NT2/D1 (cell line): Measurements from ENCODE around the gene PKP2.

Experiments used
- SUZ12 ChIP-seq: IDR thresholded peaks from 2 replicates; pipeline ENCODE4 v1.6.1; 2011; ENCODE audit not compliant: insufficient read length, insufficient read depth; ENCODE audit errors: extremely low read depth
- YY1 ChIP-seq: IDR thresholded peaks from 2 replicates; pipeline ENCODE4 v1.6.1; 2011; ENCODE audit not compliant: insufficient read length, insufficient read depth
- ZNF274 ChIP-seq: IDR thresholded peaks from 2 replicates; pipeline ENCODE4 v1.6.1; 2011; ENCODE audit warnings: mild to moderate bottlenecking, low read depth, low read length

DNA sequence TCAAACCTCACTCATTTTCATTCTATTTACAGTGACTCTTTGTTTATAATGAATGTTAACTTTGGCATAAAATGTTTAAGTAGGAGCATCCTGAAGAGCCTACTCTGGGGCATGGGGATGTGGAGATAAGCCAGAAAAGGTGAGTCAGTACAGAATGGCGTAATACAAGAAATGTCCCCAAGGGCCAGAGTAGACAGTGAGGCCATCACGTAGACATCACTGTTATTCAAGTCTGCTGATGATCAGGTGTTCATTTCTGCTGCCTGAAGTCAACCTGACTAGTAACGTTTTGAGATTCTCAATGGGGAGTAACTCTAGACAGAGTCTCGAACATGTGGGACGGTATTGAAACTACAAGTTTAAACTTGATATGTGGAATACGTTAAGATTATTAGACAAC is 47.6 kb upstream of the PKP2 start:
- no peak for TF ChIP-seq ZNF274
- no peak for TF ChIP-seq YY1
- TF ChIP-seq SUZ12: no peak
